Measurements from ENCODE around the gene DNAJC16. TPM values are rescaled to one million over a fixed set of nuclear protein-coding genes. Genes with fewer than 3 reads are reported as not detected.

The DNAJC16 gene
- total and polyA plus RNA-seq, 9 of the 15 experiments (the other 6 are each of a cell fraction or from before 2014, with no cell fraction given), result 6.9 to 16.8 (median 12.8) TPM

- TF ChIP-seq HDAC3 (IDR thresholded peaks at IDR 0.05; ENCODE audit: borderline replicate concordance, partially characterized antibody) (no peak), ZNF592 (IDR thresholded peaks at IDR 0.05) (no peak), ZNF184 (CRISPR knock-in tag; IDR thresholded peaks at IDR 0.05) (no peak), ZMIZ1 (IDR thresholded peaks at IDR 0.05; ENCODE audit: low read depth in 2 of 2, low read length in 2 of 2) (no peak), FOXJ2 (tag; IDR thresholded peaks at IDR 0.05) (no peak), MCM2 (IDR thresholded peaks at IDR 0.05; ENCODE audit: low read depth) (no peak), THRA (IDR thresholded peaks at IDR 0.05) (no peak), SETDB1 (IDR thresholded peaks at IDR 0.05; ENCODE audit: low read length) (no peak), YY1 (IDR thresholded peaks at IDR 0.05; ENCODE audit: borderline replicate concordance in 1 of 3, control insufficient read depth in 1 of 3, extremely low read depth in 1 of 3, insufficient read depth in 3 of 3, insufficient read length in 1 of 3, insufficient replicate concordance in 2 of 3, low read depth in 1 of 3, low read length in 2 of 3) (peak in 1 of 3 experiments; percentile 3), CREB5 (CRISPR knock-in tag; IDR thresholded peaks at IDR 0.05) (no peak), VEZF1 (CRISPR knock-in tag; IDR thresholded peaks at IDR 0.05) (peak; percentile 88)
Observed at GRCh38 chr1:15524283-15525049, 2.2 kb upstream of the DNAJC16 start (continued).

Measured in K562 (cell line).